Measurements from ENCODE around the gene FKTN. TPM values are rescaled to one million over a fixed set of nuclear protein-coding genes. Genes with fewer than 3 reads are reported as not detected.

FKTN gene
- polyA plus RNA-seq, 1 of the 3 experiments (the other 2 are of a cell fraction) = 5.3 TPM

GRCh38 chr9:105646879-105647594, 89.1 kb downstream of the FKTN start:
- Histone ChIP-seq H3K79me2 (ENCODE audit: insufficient read depth) (no peaks in the 10 kb centered on the region), H2AFZ (ENCODE audit: low read depth) (no peak overlapping the region), H3K9me3 (0 out of 2 replicates have a peak, but pooled peaks cover 5% of the 10 kb centered on the region), H3K9ac (no peak overlapping the region), H3K27me3 (ENCODE audit: insufficient read depth) (no peaks in the 10 kb centered on the region), H3K4me3 (ENCODE audit: low read depth in 2 of 2, low read length in 1 of 2) (no peak overlapping the region), H3K9me2 (no peaks in the 10 kb centered on the region), H3K36me3 (replicated peaks in 1 of 2; ENCODE audit: control insufficient read depth in 1 of 2, insufficient read depth in 2 of 2, low read length in 1 of 2) (no peaks in the 10 kb centered on the region), H3K4me2 (no peak overlapping the region), H3K27ac (ENCODE audit: low read depth in 2 of 2, low read length in 1 of 2) (no peak overlapping the region), H3F3A (replicated peaks; ENCODE audit: insufficient read depth) (no peaks in the 10 kb centered on the region), H3K4me1 (ENCODE audit: control insufficient read depth in 1 of 2, insufficient read depth in 2 of 2, low read depth in 1 of 2, low read length in 1 of 2) (no peaks in the 10 kb centered on the region; a peak in 1 of 4 replicates), H4K20me1 (ENCODE audit: insufficient read depth) (no peaks in the 10 kb centered on the region)
- TF ChIP-seq, protein P1, sequence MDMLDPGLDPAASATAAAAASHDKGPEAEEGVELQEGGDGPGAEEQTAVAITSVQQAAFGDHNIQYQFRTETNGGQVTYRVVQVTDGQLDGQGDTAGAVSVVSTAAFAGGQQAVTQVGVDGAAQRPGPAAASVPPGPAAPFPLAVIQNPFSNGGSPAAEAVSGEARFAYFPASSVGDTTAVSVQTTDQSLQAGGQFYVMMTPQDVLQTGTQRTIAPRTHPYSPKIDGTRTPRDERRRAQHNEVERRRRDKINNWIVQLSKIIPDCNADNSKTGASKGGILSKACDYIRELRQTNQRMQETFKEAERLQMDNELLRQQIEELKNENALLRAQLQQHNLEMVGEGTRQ (IDR thresholded peaks at IDR 0.05; ENCODE audit: borderline replicate concordance, low read depth, low read length) = no peak
- TF ChIP-seq MEF2A (IDR thresholded peaks at IDR 0.05; ENCODE audit: borderline replicate concordance, low read depth) (no peak), TCF12 (IDR thresholded peaks at IDR 0.05) (no peak), EP300 (IDR thresholded peaks at IDR 0.05; ENCODE audit: borderline replicate concordance in 1 of 2, low read depth in 1 of 2, low read length in 1 of 2) (no peak)
- TF ChIP-seq, protein P2, sequence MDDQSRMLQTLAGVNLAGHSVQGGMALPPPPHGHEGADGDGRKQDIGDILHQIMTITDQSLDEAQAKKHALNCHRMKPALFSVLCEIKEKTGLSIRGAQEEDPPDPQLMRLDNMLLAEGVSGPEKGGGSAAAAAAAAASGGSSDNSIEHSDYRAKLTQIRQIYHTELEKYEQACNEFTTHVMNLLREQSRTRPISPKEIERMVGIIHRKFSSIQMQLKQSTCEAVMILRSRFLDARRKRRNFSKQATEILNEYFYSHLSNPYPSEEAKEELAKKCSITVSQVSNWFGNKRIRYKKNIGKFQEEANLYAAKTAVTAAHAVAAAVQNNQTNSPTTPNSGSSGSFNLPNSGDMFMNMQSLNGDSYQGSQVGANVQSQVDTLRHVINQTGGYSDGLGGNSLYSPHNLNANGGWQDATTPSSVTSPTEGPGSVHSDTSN (IDR thresholded peaks at IDR 0.05) = no peak
- ChIA-PET CTCF (interaction anchor here (0.5 to 1.8 kb wide), 4 partner anchors 10 to 71 kb away, joined by 3 to 10 read pairs (median 6); no protein-coding TSS in a partner anchor), POLR2A (no interaction called here)
- 91% methylated on average over 7 of the region's 7 CpGs for WGBS (ENCODE audit: low lambda C conversion rate)
- no peak for DNase-seq

GRCh38 chr9:105647595-105648349, 89.8 kb downstream of the FKTN start:
- no peaks in the 10 kb centered on the region for H3K36me3 ChIP-seq (replicated peaks in 1 of 2; ENCODE audit: control insufficient read depth in 1 of 2, insufficient read depth in 2 of 2, low read length in 1 of 2)
- H3K4me1 ChIP-seq (ENCODE audit: control insufficient read depth in 1 of 2, insufficient read depth in 2 of 2, low read depth in 1 of 2, low read length in 1 of 2) = no peaks in the 10 kb centered on the region; a peak in 1 of 4 replicates
- no peaks in the 10 kb centered on the region for H3K27me3 ChIP-seq (ENCODE audit: insufficient read depth)
- 86% methylated on average over 12 of the region's 12 CpGs for WGBS (ENCODE audit: low lambda C conversion rate)
- no peaks in the 10 kb centered on the region for H4K20me1 ChIP-seq (ENCODE audit: insufficient read depth)
- TF ChIP-seq RFX5 (IDR thresholded peaks at IDR 0.05; ENCODE audit: low read length) (no peak), REST (IDR thresholded peaks at IDR 0.05; ENCODE audit: low read depth, low read length) (no peak)
- TF ChIP-seq, protein P1 (IDR thresholded peaks at IDR 0.05; ENCODE audit: borderline replicate concordance, low read depth, low read length) = no peak
- no peak for DNase-seq
- H3K9ac ChIP-seq = no peak overlapping the region
- no peaks in the 10 kb centered on the region for H3K9me2 ChIP-seq
- no peak overlapping the region for H3K4me3 ChIP-seq (ENCODE audit: low read depth in 2 of 2, low read length in 1 of 2)
- POLR2A ChIA-PET = no interaction called here
- no peaks in the 10 kb centered on the region for H3K79me2 ChIP-seq (ENCODE audit: insufficient read depth)
- H3K27ac ChIP-seq (ENCODE audit: low read depth in 2 of 2, low read length in 1 of 2) = no peak overlapping the region
- no peaks in the 10 kb centered on the region for H3K9me3 ChIP-seq
- H3F3A ChIP-seq (replicated peaks; ENCODE audit: insufficient read depth) = no peaks in the 10 kb centered on the region
- CTCF ChIA-PET = interaction anchor here (1.0 to 1.8 kb wide), 4 partner anchors 9 to 71 kb away, joined by 4 to 10 read pairs (median 6); no protein-coding TSS in a partner anchor
- no peak overlapping the region for H3K4me2 ChIP-seq
- no peak overlapping the region for H2AFZ ChIP-seq (ENCODE audit: low read depth)
